GM23338 (cell line): ENCODE measurements around the gene LAMTOR4. TPM values are rescaled to one million over a fixed set of nuclear protein-coding genes. Genes with fewer than 3 reads are reported as not detected.

Experiments used
- ATAC-seq: fragments of 200-7000 bp; cut with Tn5 transposase; 3 replicates; pipeline ENCODE4 v1.9.1; 2020
- DNase-seq: peaks from one replicate; pipeline ENCODE4 v3.0.0-alpha.2; 2015; ENCODE audit warnings: low spot score
- H2AFZ ChIP-seq: fragments of 200-600 bp; sonication (generic); 2 replicates; pipeline ENCODE4 v1.8.0; 2016; ENCODE audit warnings: antibody characterized with exemption, mild to moderate bottlenecking, moderate library complexity
- H3F3A ChIP-seq: fragments of 200-600 bp; sonication (generic); replicated peaks from 2 replicates; pipeline ENCODE4 v1.8.0; 2017; ENCODE audit warnings: antibody characterized with exemption, mixed run types, low read depth
- H3K27ac ChIP-seq: fragments of 200-600 bp; sonication (generic); 2 replicates; pipeline ENCODE4 v1.6.1; 2016; ENCODE audit warnings: low read depth
- H3K27me3 ChIP-seq: fragments of 200-600 bp; sonication (generic); 2 replicates; pipeline ENCODE4 v1.8.0; 2016; ENCODE audit warnings: mild to moderate bottlenecking, mixed run types, moderate library complexity; ENCODE audit not compliant: insufficient read depth
- H3K36me3 ChIP-seq: fragments of 200-600 bp; sonication (generic); 2 replicates; pipeline ENCODE4 v1.8.0; 2016; ENCODE audit warnings: mild to moderate bottlenecking; ENCODE audit not compliant: insufficient read depth
- H3K4me1 ChIP-seq: fragments of 200-600 bp; sonication (generic); 2 replicates; pipeline ENCODE4 v1.8.0; 2016; ENCODE audit warnings: mild to moderate bottlenecking, moderate library complexity; ENCODE audit not compliant: insufficient read depth
- H3K4me2 ChIP-seq: fragments of 200-600 bp; sonication (generic); 2 replicates; pipeline ENCODE4 v1.7.1; 2017; ENCODE audit warnings: mixed run types
- H3K4me3 ChIP-seq: fragments of 200-600 bp; sonication (generic); 2 replicates; pipeline ENCODE4 v1.6.1; 2016; ENCODE audit warnings: mixed run types
- H3K79me2 ChIP-seq: fragments of 200-600 bp; sonication (generic); replicated peaks from 2 replicates; pipeline ENCODE4 v1.8.0; 2017; ENCODE audit warnings: mild to moderate bottlenecking; ENCODE audit not compliant: insufficient read depth
- H3K9me2 ChIP-seq: fragments of 200-600 bp; sonication (generic); 2 replicates; pipeline ENCODE4 v1.8.0; 2017; ENCODE audit not compliant: insufficient read depth
- H4K20me1 ChIP-seq: fragments of 200-600 bp; sonication (generic); replicated peaks from 2 replicates; pipeline ENCODE4 v1.8.0; 2017; ENCODE audit warnings: mild to moderate bottlenecking; ENCODE audit not compliant: insufficient read depth
- H3K27ac Mint-ChIP-seq: 2 replicates; pipeline ENCODE4 v1.8.0; 2020; ENCODE audit warnings: inconsistent platforms, mild to moderate bottlenecking, moderate library complexity, mixed read lengths
- H3K27me3 Mint-ChIP-seq: 3 replicates; pipeline ENCODE4 v1.8.0; 2022; ENCODE audit warnings: low read depth, mild to moderate bottlenecking, moderate library complexity, mixed read lengths, inconsistent platforms; ENCODE audit not compliant: insufficient read depth, poor library complexity
- H3K36me3 Mint-ChIP-seq: 3 replicates; pipeline ENCODE4 v1.8.0; 2021; ENCODE audit warnings: low read depth, mild to moderate bottlenecking, inconsistent platforms, moderate library complexity, mixed read lengths
- H3K4me1 Mint-ChIP-seq: 3 replicates; pipeline ENCODE4 v1.8.0; 2020; ENCODE audit warnings: mild to moderate bottlenecking, inconsistent platforms, mixed read lengths
- H3K4me3 Mint-ChIP-seq: 3 replicates; pipeline ENCODE4 v1.8.0; 2021; ENCODE audit warnings: moderate library complexity, mild to moderate bottlenecking, inconsistent platforms, mixed read lengths
- H3K9me3 Mint-ChIP-seq: 3 replicates; pipeline ENCODE4 v1.8.0; 2020; ENCODE audit warnings: moderate library complexity, mild to moderate bottlenecking, inconsistent platforms, mixed read lengths
- CREB1 ChIP-seq: fragments of 250-450 bp; sonication (Bioruptor Pico); IDR thresholded peaks from 2 replicates; pipeline ENCODE4 v1.5.0; 2020; ENCODE audit warnings: low read depth, mild to moderate bottlenecking, moderate library complexity
- STAT1 ChIP-seq: IDR thresholded peaks from one replicate; pipeline ENCODE4 v1.6.1; 2016; ENCODE audit warnings: antibody characterized with exemption; ENCODE audit not compliant: unreplicated experiment
- ZNF114 ChIP-seq: fragments of 250-450 bp; sonication (Bioruptor Pico); IDR thresholded peaks from 2 replicates; pipeline ENCODE4 v1.5.0; 2020; ENCODE audit warnings: mild to moderate bottlenecking, moderate library complexity
- ZNF462 ChIP-seq: fragments of 250-450 bp; sonication (Bioruptor Pico); IDR thresholded peaks from 2 replicates; pipeline ENCODE4 v1.5.0; 2020; ENCODE audit warnings: mild to moderate bottlenecking, moderate library complexity
- polyA plus RNA-seq: library from polyadenylated mRNA; unstranded; fragments of >200 nt; fragmentation: Nextera tagmentation; extraction: Ambion mirVana; gene quantifications from 2 replicates; pipeline ENCODE4 v1.2.1, GENCODE V29; 2016
- total RNA-seq: library from RNA; depleted of rRNA; stranded (reverse); fragments of >200 nt; shearing (Covaris generic); gene quantifications from 2 replicates; pipeline ENCODE4 v1.2.3, GENCODE V29; 2014
- TF ChIP-seq, protein P1 (sequence below): IDR thresholded peaks from 2 replicates; pipeline ENCODE4 v1.6.1; 2016; ENCODE audit warnings: antibody characterized with exemption
- TF ChIP-seq, protein P2 (sequence below), 2 experiments: fragments of 200-600 bp in 1 of 2; sonication (generic) in 1 of 2; conservative IDR thresholded peaks; 2 replicates each; pipeline versions ENCODE4 v1.5.1 to v1.6.1; 2016 to 2017; ENCODE audit warnings: antibody characterized with exemption in 2 of 2, low read depth in 2 of 2, mild to moderate bottlenecking in 2 of 2, moderate library complexity in 1 of 2

The LAMTOR4 gene
- total and polyA plus RNA-seq, 2 experiments from 2014 or later, result 145 to 333 TPM

GRCh38 chr7:100147278-100147677 is 1.4 kb upstream of the LAMTOR4 start:
- Mint-ChIP-seq H3K4me3 (no peak overlapping the region), H3K27ac (no peak overlapping the region), H3K4me1 (peaks cover 21% of the 10 kb centered on the region), H3K36me3 (peaks cover 16% of the 10 kb centered on the region), H3K9me3 (peaks cover 4% of the 10 kb centered on the region; the same call in 1 of the 3 replicates), H3K27me3 (peaks cover 10% of the 10 kb centered on the region)
- H3K27me3 ChIP-seq, result no peaks in the 10 kb centered on the region
- H3F3A ChIP-seq, result peaks cover 9% of the 10 kb centered on the region
- no peak for ATAC-seq
- H3K36me3 ChIP-seq, result no peaks in the 10 kb centered on the region
- no peak overlapping the region for H2AFZ ChIP-seq
- peaks cover 29% of the 10 kb centered on the region for H3K79me2 ChIP-seq
- no peak for DNase-seq
- H3K4me2 ChIP-seq, result no peak overlapping the region
- no peak overlapping the region for H3K4me3 ChIP-seq
- TF ChIP-seq, protein P1, sequence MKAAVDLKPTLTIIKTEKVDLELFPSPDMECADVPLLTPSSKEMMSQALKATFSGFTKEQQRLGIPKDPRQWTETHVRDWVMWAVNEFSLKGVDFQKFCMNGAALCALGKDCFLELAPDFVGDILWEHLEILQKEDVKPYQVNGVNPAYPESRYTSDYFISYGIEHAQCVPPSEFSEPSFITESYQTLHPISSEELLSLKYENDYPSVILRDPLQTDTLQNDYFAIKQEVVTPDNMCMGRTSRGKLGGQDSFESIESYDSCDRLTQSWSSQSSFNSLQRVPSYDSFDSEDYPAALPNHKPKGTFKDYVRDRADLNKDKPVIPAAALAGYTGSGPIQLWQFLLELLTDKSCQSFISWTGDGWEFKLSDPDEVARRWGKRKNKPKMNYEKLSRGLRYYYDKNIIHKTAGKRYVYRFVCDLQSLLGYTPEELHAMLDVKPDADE, result no peak
- TF ChIP-seq STAT1 (no peak), ZNF114 (no peak), ZNF462 (CRISPR knock-in tag) (no peak), CREB1 (CRISPR knock-in tag) (no peak)
- TF ChIP-seq, protein P2, sequence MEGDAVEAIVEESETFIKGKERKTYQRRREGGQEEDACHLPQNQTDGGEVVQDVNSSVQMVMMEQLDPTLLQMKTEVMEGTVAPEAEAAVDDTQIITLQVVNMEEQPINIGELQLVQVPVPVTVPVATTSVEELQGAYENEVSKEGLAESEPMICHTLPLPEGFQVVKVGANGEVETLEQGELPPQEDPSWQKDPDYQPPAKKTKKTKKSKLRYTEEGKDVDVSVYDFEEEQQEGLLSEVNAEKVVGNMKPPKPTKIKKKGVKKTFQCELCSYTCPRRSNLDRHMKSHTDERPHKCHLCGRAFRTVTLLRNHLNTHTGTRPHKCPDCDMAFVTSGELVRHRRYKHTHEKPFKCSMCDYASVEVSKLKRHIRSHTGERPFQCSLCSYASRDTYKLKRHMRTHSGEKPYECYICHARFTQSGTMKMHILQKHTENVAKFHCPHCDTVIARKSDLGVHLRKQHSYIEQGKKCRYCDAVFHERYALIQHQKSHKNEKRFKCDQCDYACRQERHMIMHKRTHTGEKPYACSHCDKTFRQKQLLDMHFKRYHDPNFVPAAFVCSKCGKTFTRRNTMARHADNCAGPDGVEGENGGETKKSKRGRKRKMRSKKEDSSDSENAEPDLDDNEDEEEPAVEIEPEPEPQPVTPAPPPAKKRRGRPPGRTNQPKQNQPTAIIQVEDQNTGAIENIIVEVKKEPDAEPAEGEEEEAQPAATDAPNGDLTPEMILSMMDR (conservative IDR thresholded peaks at IDR 0.05; ENCODE audit: low read depth in 2 of 2), result no peak
- peaks cover 3% of the 10 kb centered on the region for H4K20me1 ChIP-seq
- H3K9me2 ChIP-seq, result no peaks in the 10 kb centered on the region
- no peak overlapping the region for H3K27ac ChIP-seq
- H3K4me1 ChIP-seq, result peaks cover 15% of the 10 kb centered on the region
